ENCODE data around the gene SCO1. TPM values are rescaled to one million over a fixed set of nuclear protein-coding genes. Genes with fewer than 3 reads are reported as not detected.

The SCO1 gene
- total RNA-seq = 26.5 and 30.7 TPM in 2 replicates

GRCh38 chr17:10697092-10698081 is at the start of gene SCO1, which contains the start of gene ADPRM:
Gene SCO1, minus strand, starts transcription at chr17:10697533. Its CDS starts 26 bp downstream, at chr17:10697507.
Gene ADPRM, plus strand, starts transcription at chr17:10697594. Its CDS starts 7,333 bp downstream, at chr17:10704927.

GRCh38 chr17:10729334-10730193 is 32.2 kb upstream of the SCO1 start, which contains the start of gene TMEM220:
Gene TMEM220, minus strand, starts transcription at chr17:10730023. Its CDS starts 172 bp downstream, at chr17:10729851.

GRCh38 chr17:10657148-10657547 is 40.2 kb downstream of the SCO1 start, which contains the start of gene MYH3:
Gene MYH3, minus strand, starts transcription at chr17:10657309. Its CDS starts 2,245 bp downstream, at chr17:10655064.

Other genes with a start within 250 kb of the SCO1 start
- not detected in 2 replicates for gene MYH4, start 228.0 kb downstream of the SCO1 start, total RNA-seq
- gene MYH1, start 179.0 kb downstream of the SCO1 start, total RNA-seq = not detected in 2 replicates
- gene MYH2, start 147.9 kb downstream of the SCO1 start, total RNA-seq = under 0.01 TPM in 1 of 2 replicates, not detected in the other
- under 0.01 TPM in 2 replicates for gene MYH3, start 40.2 kb downstream of the SCO1 start, total RNA-seq
- gene ADPRM, start 61 bp upstream of the SCO1 start, total RNA-seq = 6.6 and 13.3 TPM in 2 replicates
- gene TMEM220, start 32.5 kb upstream of the SCO1 start, total RNA-seq = 2.9 and 4.6 TPM in 2 replicates
- not detected in 2 replicates for gene TMEM238L, start 106.6 kb upstream of the SCO1 start, total RNA-seq
- gene PIRT, start 140.6 kb upstream of the SCO1 start, total RNA-seq = not detected in 2 replicates